CD8-positive, alpha-beta memory T cell (primary cell): ENCODE results near the gene RTN4IP1. TPM values are rescaled to one million over a fixed set of nuclear protein-coding genes. Genes with fewer than 3 reads are reported as not detected.
"Not testable (repeated sequence)": the region's sequence is repeated elsewhere in the genome, so short reads cannot be mapped to it uniquely, and the experiment has no call there.

Source experiments
- CTCF ChIA-PET: fragments of 350-600 bp; sonication (Branson Sonifier 250); formaldehyde crosslinking; loops from one replicate; lab custom pipeline; 2021; ENCODE audit warnings: antibody characterized with exemption; lab: Charles Lee
- POLR2A ChIA-PET: fragments of 350-600 bp; sonication (Branson Sonifier 250); formaldehyde crosslinking; loops from one replicate; lab custom pipeline; 2021; ENCODE audit warnings: antibody characterized with exemption; lab: Charles Lee
- DNase-seq, 5 donors: peaks; one replicate each; pipeline versions ENCODE4 v3.0.0 to v3.0.0-alpha.2; 2020 to 2022; ENCODE audit warnings: mixed read lengths in 1 of 5
- H3K27ac ChIP-seq: one replicate; pipeline ENCODE4 v1.7.0; 2013; ENCODE audit warnings: low read depth, mild to moderate bottlenecking, low read length, moderate library complexity
- H3K27me3 ChIP-seq: 2 replicates; pipeline ENCODE4 v1.7.0; 2013; ENCODE audit warnings: low read length, mild to moderate bottlenecking; ENCODE audit not compliant: insufficient read depth, poor library complexity, severe bottlenecking
- H3K36me3 ChIP-seq: 2 replicates; pipeline ENCODE4 v1.7.0; 2013; ENCODE audit warnings: mild to moderate bottlenecking, low read length, moderate library complexity; ENCODE audit not compliant: insufficient read depth
- H3K4me1 ChIP-seq: 2 replicates; pipeline ENCODE4 v1.7.0; 2013; ENCODE audit warnings: mild to moderate bottlenecking, low read length, moderate library complexity; ENCODE audit not compliant: insufficient read depth
- H3K4me3 ChIP-seq: 2 replicates; pipeline ENCODE4 v1.7.0; 2013; ENCODE audit warnings: mild to moderate bottlenecking, low read length
- H3K9me3 ChIP-seq: 2 replicates; pipeline ENCODE4 v1.7.0; 2013; ENCODE audit warnings: mild to moderate bottlenecking, low read length
- H3K27ac Mint-ChIP-seq, 8 donors: one replicate each; pipeline ENCODE4 v1.8.0; 2020 to 2021; ENCODE audit warnings: mixed read lengths in 8 of 8, mild to moderate bottlenecking in 6 of 8, inconsistent platforms in 3 of 8, moderate library complexity in 3 of 8
- H3K27me3 Mint-ChIP-seq, 2 donors: one replicate each; pipeline ENCODE4 v1.8.0; 2020 to 2021; ENCODE audit warnings: mixed read lengths in 2 of 2, mild to moderate bottlenecking in 1 of 2, moderate library complexity in 1 of 2
- H3K36me3 Mint-ChIP-seq, 3 donors: one replicate each; pipeline ENCODE4 v1.8.0; 2020 to 2021; ENCODE audit warnings: mixed read lengths in 3 of 3, inconsistent platforms in 1 of 3, mild to moderate bottlenecking in 1 of 3
- H3K4me1 Mint-ChIP-seq, 3 donors: one replicate each; pipeline ENCODE4 v1.8.0; 2020 to 2021; ENCODE audit warnings: mixed read lengths in 3 of 3, inconsistent platforms in 1 of 3, mild to moderate bottlenecking in 1 of 3
- H3K4me3 Mint-ChIP-seq, 7 donors: one replicate each; pipeline ENCODE4 v1.8.0; 2020 to 2021; ENCODE audit warnings: mixed read lengths in 7 of 7, mild to moderate bottlenecking in 6 of 7, moderate library complexity in 4 of 7, inconsistent platforms in 2 of 7
- H3K9me3 Mint-ChIP-seq, 5 donors: one replicate each; pipeline ENCODE4 v1.8.0; 2020 to 2022; ENCODE audit warnings: mixed read lengths in 5 of 5, mild to moderate bottlenecking in 3 of 5, moderate library complexity in 2 of 5, inconsistent platforms in 1 of 5
- polyA plus RNA-seq: library from polyadenylated mRNA; unstranded; fragments of 300-500 nt; fragmentation: Illumina TruSeq; gene quantifications from one replicate; pipeline ENCODE4 v1.2.3, GENCODE V29; 2021
- total RNA-seq, 2 experiments: library from RNA; stranded (reverse); gene quantifications; one replicate each; pipeline ENCODE4 v1.2.3, GENCODE V29; 2021

Gene RTN4IP1
- total and polyA plus RNA-seq, 3 experiments from 2014 or later = 7.2 to 10.3 (median 9.5) TPM

DNA sequence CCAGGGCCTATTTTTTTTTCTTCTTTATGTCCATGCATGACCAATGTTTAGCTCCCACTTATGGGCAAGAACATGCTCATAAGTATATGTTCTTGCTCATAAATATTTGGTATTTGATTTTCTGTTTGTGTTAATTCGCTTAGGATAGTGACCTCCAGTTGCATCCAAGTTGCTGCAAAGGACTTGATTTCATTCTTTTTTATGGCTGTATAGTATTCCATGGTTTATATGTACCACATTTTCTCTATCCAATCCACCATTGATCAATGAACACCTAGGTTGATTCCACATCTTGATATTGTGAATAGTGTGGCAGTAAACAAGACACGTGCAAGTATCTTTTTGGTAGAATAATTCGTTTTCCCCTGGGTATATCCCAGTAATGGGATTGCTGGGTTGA is 78.1 kb downstream of the RTN4IP1 start:
- DNase-seq = no peak
- CTCF ChIA-PET = interaction anchor here (1.5 to 3.7 kb wide), 2 partner anchors 12 to 15 kb away, joined by 4 to 13 read pairs; no protein-coding TSS in a partner anchor
- H3K27ac Mint-ChIP-seq = peak overlapping the region in 5 of 8 donors; percentile 26 to 82 (median 58)
- peaks cover 23 to 28% (median 23%) of the 10 kb centered on the region in 3 donors for H3K4me1 Mint-ChIP-seq
- H3K4me3 Mint-ChIP-seq = no peak overlapping the region
- POLR2A ChIA-PET = no interaction called here
- H3K9me3 ChIP-seq = no peaks in the 10 kb centered on the region
- H3K9me3 Mint-ChIP-seq = no peaks in the 10 kb centered on the region
- no peaks in the 10 kb centered on the region for H3K27me3 ChIP-seq
- H3K27me3 Mint-ChIP-seq = no peaks in the 10 kb centered on the region
- H3K4me3 ChIP-seq = no peak overlapping the region
- peaks cover 52% of the 10 kb centered on the region for H3K36me3 ChIP-seq
- peaks cover 21 to 87% (median 41%) of the 10 kb centered on the region in 3 donors for H3K36me3 Mint-ChIP-seq
- H3K27ac ChIP-seq = no peak overlapping the region
- peaks cover 9% of the 10 kb centered on the region for H3K4me1 ChIP-seq

DNA sequence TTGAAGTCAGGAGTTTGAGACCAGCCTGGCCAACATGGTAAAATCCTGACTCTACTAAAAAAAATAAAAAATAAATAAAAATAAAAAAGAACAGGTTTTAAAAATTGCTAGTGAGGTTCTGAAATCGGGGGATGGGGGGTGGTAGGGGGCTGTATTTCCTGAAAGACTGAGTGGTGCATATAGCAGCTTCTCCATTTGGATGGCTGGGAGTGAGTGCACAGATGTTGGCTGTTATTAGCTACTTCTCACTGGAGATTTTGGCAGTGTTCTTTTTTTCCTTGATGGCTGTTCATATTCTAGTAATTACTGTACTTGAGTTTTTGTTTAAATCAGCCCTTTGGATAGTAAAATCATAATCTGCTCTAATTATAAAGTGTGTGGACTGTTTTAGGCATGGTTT is 79.8 kb downstream of the RTN4IP1 start:
- H3K4me1 ChIP-seq = peaks cover 12% of the 10 kb centered on the region
- no peaks in the 10 kb centered on the region for H3K9me3 ChIP-seq
- peaks cover 25 to 38% (median 36%) of the 10 kb centered on the region in 3 donors for H3K4me1 Mint-ChIP-seq
- peaks cover 53% of the 10 kb centered on the region for H3K36me3 ChIP-seq
- H3K9me3 Mint-ChIP-seq = no peaks in the 10 kb centered on the region
- H3K36me3 Mint-ChIP-seq = peaks cover 28 to 88% (median 45%) of the 10 kb centered on the region in 3 donors
- H3K27ac ChIP-seq = no peak overlapping the region
- H3K4me3 Mint-ChIP-seq = no peak overlapping the region
- no peak overlapping the region for H3K4me3 ChIP-seq
- no peaks in the 10 kb centered on the region for H3K27me3 ChIP-seq
- DNase-seq = no peak
- ChIA-PET CTCF (interaction anchor here (1.5 to 3.7 kb wide), 3 partner anchors 10 to 39 kb away, joined by 4 to 13 read pairs (median 4); no protein-coding TSS in a partner anchor), POLR2A (no interaction called here)
- no peaks in the 10 kb centered on the region for H3K27me3 Mint-ChIP-seq
- peak overlapping the region in 6 of 8 donors; percentile 36 to 86 (median 60) for H3K27ac Mint-ChIP-seq

DNA sequence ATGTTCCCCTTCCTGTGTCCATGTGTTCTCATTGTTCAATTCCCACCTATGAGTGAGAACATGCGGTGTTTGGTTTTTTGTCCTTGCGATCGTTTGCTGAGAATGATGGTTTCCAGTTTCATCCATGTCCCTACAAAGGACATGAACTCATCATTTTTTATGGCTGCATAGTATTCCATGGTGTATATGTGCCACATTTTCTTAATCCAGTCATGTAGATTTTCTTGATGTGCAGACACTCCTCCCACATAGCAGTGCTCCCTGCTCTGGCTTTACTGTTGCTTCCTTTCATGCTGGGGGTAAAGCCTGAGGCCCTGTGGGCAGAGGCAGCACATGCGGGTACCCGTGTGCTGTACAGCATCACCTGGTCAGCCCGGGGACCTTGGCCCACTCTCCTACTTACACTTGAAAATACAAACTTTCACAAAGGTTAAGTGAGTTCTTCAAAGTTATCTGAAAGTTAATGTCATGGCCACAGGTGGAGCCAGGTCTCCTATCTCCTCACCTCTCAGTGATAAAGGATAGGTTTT is 80.3 kb downstream of the RTN4IP1 start:
- H3K4me3 Mint-ChIP-seq, H3K27me3 Mint-ChIP-seq, POLR2A ChIA-PET, H3K27ac ChIP-seq, H3K9me3 Mint-ChIP-seq, H3K9me3 ChIP-seq, H3K4me3 ChIP-seq, H3K27me3 ChIP-seq, DNase-seq, CTCF ChIA-PET: not testable (repeated sequence)
- Mint-ChIP-seq H3K27ac (peak overlapping the region in 1 of 8 donors; percentile 60), H3K36me3 (peaks cover 33 to 88% (median 50%) of the 10 kb centered on the region in 3 donors), H3K4me1 (peaks cover 25 to 42% (median 38%) of the 10 kb centered on the region in 3 donors)
- Histone ChIP-seq H3K4me1 (peaks cover 12% of the 10 kb centered on the region), H3K36me3 (peaks cover 58% of the 10 kb centered on the region)

DNA sequence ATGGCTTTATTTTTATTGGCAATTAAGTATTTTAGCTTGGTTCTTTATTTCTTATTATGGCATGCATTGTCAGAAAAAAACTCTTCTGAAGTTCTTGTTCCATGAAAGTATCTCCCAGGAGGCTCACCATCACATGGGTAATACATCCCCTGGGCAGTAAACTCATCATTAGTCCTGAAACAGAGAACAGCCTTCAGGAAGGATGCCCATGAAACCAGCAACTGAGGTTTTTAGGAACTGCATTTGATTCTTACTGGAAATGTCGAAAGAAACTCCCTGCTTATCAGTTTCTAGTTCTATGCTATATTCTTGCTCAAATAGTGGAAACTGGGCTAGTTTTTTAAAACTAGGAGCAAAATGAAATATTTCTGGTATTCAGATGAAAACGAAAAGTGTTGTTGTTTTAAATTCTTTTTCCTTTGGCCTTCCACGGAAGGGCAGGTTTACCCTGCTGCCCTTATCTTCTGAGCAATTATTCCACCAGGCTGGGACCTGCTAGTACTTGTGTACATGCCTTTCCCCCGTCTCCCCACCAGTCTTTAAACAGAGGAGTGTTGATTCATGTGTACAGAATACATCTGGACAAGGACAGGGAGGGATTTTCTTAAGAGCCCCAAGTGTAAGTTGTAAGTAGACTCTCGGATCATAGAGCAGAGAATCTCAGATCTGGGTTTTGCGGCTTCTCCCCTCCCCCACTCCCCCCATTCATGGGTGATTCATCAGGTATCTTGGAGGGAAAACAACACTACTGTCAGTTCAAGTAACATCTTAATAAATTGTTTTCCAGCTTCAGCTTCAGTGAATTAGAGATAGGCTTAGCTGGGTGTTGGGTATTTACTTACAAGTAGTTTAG is 81.5 kb downstream of the RTN4IP1 start:
- ChIA-PET CTCF (interaction anchor here (1.1 to 2.3 kb wide), 2 partner anchors 11 to 19 kb away, joined by 3 to 7 read pairs; no protein-coding TSS in a partner anchor), POLR2A (interaction anchor here (0.6 kb wide), 1 partner anchor 10 kb away, joined by 4 read pairs; no protein-coding TSS in a partner anchor)
- peak overlapping the region; percentile 30 to 83 (median 57) for H3K27ac Mint-ChIP-seq
- Histone ChIP-seq H3K9me3 (no peaks in the 10 kb centered on the region), H3K27me3 (no peaks in the 10 kb centered on the region), H3K4me3 (no peak overlapping the region), H3K4me1 (peaks cover 12% of the 10 kb centered on the region), H3K36me3 (peaks cover 57% of the 10 kb centered on the region), H3K27ac (no peak overlapping the region)
- no peaks in the 10 kb centered on the region for H3K27me3 Mint-ChIP-seq
- DNase-seq = no peak
- peaks cover 37 to 88% (median 43%) of the 10 kb centered on the region in 3 donors for H3K36me3 Mint-ChIP-seq
- H3K9me3 Mint-ChIP-seq = no peaks in the 10 kb centered on the region
- peaks cover 25 to 46% (median 38%) of the 10 kb centered on the region in 3 donors for H3K4me1 Mint-ChIP-seq
- H3K4me3 Mint-ChIP-seq = no peak overlapping the region

DNA sequence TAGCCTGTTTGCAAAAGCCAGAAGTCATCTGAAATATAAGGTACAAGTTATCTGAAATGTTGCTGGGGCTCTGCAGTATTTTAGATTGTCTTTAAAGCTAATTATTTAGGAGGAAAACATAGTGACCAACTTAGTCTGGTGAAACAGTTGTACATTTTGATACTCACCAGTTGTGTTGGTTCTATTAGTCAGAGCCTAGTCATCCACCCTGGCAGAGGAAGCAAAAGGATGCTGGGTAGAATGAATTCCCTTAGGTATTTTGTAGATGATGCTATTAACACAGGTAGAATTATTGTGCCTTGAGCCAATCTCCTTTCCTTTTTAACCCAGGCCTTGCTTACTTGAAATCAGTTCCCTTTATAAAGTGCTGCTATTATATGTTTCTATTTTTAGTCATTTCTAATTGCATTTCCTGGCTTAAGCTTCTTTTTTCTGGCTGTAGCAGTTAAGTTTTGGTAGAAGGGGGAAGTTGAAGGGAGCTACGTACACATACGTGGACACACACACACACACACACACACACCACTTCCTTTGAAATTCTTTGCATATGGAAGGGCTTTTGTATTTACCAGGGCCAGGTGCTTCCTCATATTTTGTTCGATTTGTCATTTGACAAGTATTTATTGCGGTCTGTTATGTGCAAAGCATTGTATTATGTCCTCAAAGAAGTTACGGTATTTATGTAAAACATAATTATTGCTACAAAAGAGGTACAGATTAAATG is 82.4 kb downstream of the RTN4IP1 start:
- POLR2A ChIA-PET = interaction anchor here (0.6 kb wide), 1 partner anchor 11 kb away, joined by 4 read pairs; no protein-coding TSS in a partner anchor
- peaks cover 12% of the 10 kb centered on the region for H3K4me1 ChIP-seq
- H3K4me1 Mint-ChIP-seq = peaks cover 25 to 46% (median 38%) of the 10 kb centered on the region in 3 donors
- no peak overlapping the region for H3K4me3 ChIP-seq
- H3K27me3 Mint-ChIP-seq = no peaks in the 10 kb centered on the region
- peaks cover 37 to 88% (median 39%) of the 10 kb centered on the region in 3 donors for H3K36me3 Mint-ChIP-seq
- H3K27me3 ChIP-seq = no peaks in the 10 kb centered on the region
- H3K9me3 Mint-ChIP-seq = no peaks in the 10 kb centered on the region
- H3K4me3 Mint-ChIP-seq = peak overlapping the region in 1 of 7 donors; percentile 9
- no peak for DNase-seq
- no peaks in the 10 kb centered on the region for H3K9me3 ChIP-seq
- H3K36me3 ChIP-seq = peaks cover 56% of the 10 kb centered on the region
- CTCF ChIA-PET = interaction anchor here (0.8 to 2.3 kb wide), 4 partner anchors 10 to 20 kb away, joined by 3 to 7 read pairs (median 4); no protein-coding TSS in a partner anchor
- H3K27ac ChIP-seq = no peak overlapping the region
- peak overlapping the region; percentile 17 to 72 (median 50) for H3K27ac Mint-ChIP-seq

DNA sequence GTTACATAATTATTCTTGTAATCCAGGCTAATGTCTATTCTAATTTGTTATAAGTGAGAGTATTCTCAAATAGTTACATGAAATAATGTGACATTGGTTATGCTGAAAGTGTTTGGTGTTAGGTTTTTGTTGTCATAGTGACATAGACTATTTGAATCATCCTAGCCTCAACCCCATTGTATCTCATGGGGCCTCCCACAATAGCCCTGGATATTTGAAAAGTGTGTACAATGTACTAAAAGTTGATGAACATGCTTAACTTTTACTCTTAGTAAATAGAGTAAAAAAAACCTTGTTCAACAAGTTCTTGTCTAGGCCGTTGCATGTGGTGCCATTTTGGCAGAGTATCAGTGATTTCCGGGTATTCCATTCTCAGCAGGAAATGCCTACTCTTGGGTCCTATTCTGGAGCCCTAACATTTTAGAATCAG is 83.0 kb downstream of the RTN4IP1 start:
- peaks cover 12% of the 10 kb centered on the region for H3K4me1 ChIP-seq
- Mint-ChIP-seq H3K27ac (peak overlapping the region in 7 of 8 donors; percentile 17 to 72 (median 50)), H3K9me3 (no peaks in the 10 kb centered on the region), H3K4me3 (peak overlapping the region in 1 of 7 donors; percentile 9), H3K36me3 (peaks cover 35 to 87% (median 37%) of the 10 kb centered on the region in 3 donors), H3K27me3 (no peaks in the 10 kb centered on the region), H3K4me1 (peaks cover 25 to 46% (median 38%) of the 10 kb centered on the region in 3 donors)
- H3K36me3 ChIP-seq = peaks cover 55% of the 10 kb centered on the region
- no peaks in the 10 kb centered on the region for H3K9me3 ChIP-seq
- no peaks in the 10 kb centered on the region for H3K27me3 ChIP-seq
- no peak for DNase-seq
- POLR2A ChIA-PET = no interaction called here
- CTCF ChIA-PET = interaction anchor here (0.8 to 3.1 kb wide), 5 partner anchors 10 to 34 kb away, joined by 3 to 16 read pairs (median 5); no protein-coding TSS in a partner anchor
- no peak overlapping the region for H3K4me3 ChIP-seq
- H3K27ac ChIP-seq = no peak overlapping the region

DNA sequence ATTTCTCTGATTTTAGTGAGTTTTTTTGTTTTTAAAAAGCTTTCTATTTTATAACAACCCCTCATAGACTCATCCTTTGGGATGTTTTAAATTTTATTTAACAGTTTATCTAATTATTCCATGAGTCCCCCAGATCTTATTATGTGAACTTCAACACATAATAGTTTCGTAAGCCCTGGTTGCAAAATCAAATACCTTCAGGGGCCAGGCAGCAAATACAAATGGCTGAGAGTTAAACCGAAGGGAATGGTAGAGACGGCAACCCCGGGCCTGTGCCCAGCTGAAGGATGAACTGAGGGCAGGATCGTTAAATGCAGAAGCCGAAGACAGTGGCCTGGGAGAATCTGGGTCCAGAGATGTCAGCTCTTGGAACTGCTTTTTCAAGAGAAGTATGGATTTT is 88.4 kb downstream of the RTN4IP1 start:
- POLR2A ChIA-PET = interaction anchor here (0.9 to 1.4 kb wide), 2 partner anchors 10 to 28 kb away, joined by 3 to 6 read pairs; no protein-coding TSS in a partner anchor
- peaks cover 25% of the 10 kb centered on the region for H3K4me1 ChIP-seq
- peaks cover 24% of the 10 kb centered on the region for H3K36me3 ChIP-seq

More for the DNA sequence above, 88.4 kb downstream of the RTN4IP1 start:
- no peaks in the 10 kb centered on the region for H3K9me3 ChIP-seq
- H3K36me3 Mint-ChIP-seq = peaks cover 16 to 83% (median 24%) of the 10 kb centered on the region in 3 donors
- no peaks in the 10 kb centered on the region for H3K27me3 Mint-ChIP-seq
- CTCF ChIA-PET = interaction anchor here (1.1 to 4.7 kb wide), 2 partner anchors 21 to 29 kb away, joined by 3 to 26 read pairs; no protein-coding TSS in a partner anchor
- peak overlapping the region in 2 of 8 donors; percentile 17 to 60 for H3K27ac Mint-ChIP-seq
- no peak overlapping the region for H3K27ac ChIP-seq
- H3K4me3 ChIP-seq = no peak overlapping the region
- no peaks in the 10 kb centered on the region for H3K27me3 ChIP-seq
- no peak for DNase-seq
- H3K9me3 Mint-ChIP-seq = no peaks in the 10 kb centered on the region
- no peak overlapping the region for H3K4me3 Mint-ChIP-seq
- H3K4me1 Mint-ChIP-seq = peaks cover 31 to 59% (median 55%) of the 10 kb centered on the region in 3 donors
